GM13976 (cell line): Measurements from ENCODE around the gene PELI2.

ENCODE experiments used
- DNase-seq: peaks from one replicate; pipeline ENCODE4 v3.0.0; 2012; ENCODE audit warnings: low spot score
- CTCF ChIP-seq: IDR thresholded peaks from 2 replicates; pipeline ENCODE4 v1.5.1; 2012; ENCODE audit warnings: borderline replicate concordance, mild to moderate bottlenecking; ENCODE audit not compliant: insufficient read depth; ENCODE audit errors: extremely low read depth, missing control alignments, control extremely low read depth
- in situ Hi-C: fragments of 300-500 bp; cut with MboI; formaldehyde crosslinking; loops from one replicate; pipeline ENCODE4 v1.12.0; 2022; ENCODE audit warnings: low sequenced_read_pairs, mixed read lengths, inconsistent platforms; ENCODE audit not compliant: unreplicated experiment

The PELI2 gene

DNA sequence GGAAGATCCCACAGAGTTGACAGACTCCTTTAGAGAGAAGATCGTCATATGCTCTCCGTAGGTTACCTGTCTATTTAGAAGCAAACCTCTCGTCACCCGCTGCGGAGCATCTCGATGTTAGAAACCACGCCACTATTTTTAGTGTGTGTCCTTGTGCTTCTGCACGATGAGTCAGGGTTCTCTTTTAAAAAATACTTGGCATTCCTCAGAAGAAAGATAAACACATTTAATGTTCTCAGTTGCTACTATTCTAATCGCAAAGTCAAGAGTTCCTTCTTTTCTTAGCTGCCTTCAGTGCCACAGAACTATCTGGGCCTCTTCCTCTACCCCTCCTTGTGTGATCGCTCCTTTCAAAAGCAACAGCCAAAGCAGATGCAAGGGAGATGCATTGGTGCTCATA lies 192.4 kb downstream of the PELI2 start:
- in situ Hi-C loops = no loop called here
- no peak for DNase-seq
- no peak for TF ChIP-seq CTCF

GRCh38 chr14:56313789-56314188 lies 195.6 kb downstream of the PELI2 start:
- no peak for TF ChIP-seq CTCF
- no peak for DNase-seq
- in situ Hi-C loops = no loop called here

- no peak for DNase-seq
- in situ Hi-C loops = no loop called here
- TF ChIP-seq CTCF = no peak
Observed at GRCh38 chr14:56318393-56319115, 200.3 kb downstream of the PELI2 start.

GRCh38 chr14:56321861-56322260 lies 203.7 kb downstream of the PELI2 start:
- no peak for DNase-seq
- TF ChIP-seq CTCF = no peak
- in situ Hi-C loops = no loop called here

GRCh38 chr14:56322531-56322930 lies 204.3 kb downstream of the PELI2 start:
- no peak for DNase-seq
- in situ Hi-C loops = no loop called here
- no peak for TF ChIP-seq CTCF

DNA sequence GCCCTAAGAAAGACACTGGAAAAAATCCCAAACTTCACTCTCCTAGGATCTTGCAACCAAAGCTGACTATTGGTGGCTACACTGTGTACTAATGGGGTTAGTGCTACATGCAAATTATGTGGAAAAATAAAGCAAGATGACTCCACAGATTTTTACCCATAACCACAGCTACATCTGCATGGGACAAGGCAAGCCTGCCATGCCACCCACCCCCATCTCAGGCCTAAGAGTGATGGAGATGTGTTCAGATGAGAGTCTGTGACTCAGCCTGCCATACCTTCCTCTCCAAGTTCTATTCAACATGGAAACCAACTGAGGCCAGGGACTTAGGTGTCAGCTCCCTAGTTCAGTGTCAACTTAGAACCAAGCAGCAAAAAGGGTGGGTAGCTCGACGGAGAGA lies 206.2 kb downstream of the PELI2 start:
- TF ChIP-seq CTCF = no peak
- no peak for DNase-seq
- in situ Hi-C loops = no loop called here
